K562 (cell line): Measurements from ENCODE around the gene C10orf143. TPM values are rescaled to one million over a fixed set of nuclear protein-coding genes. Genes with fewer than 3 reads are reported as not detected.
A peak's percentile ranks its signal among the peaks of the same experiment; 100 is the strongest.

Experiments used
- ATAC-seq: fragments of 200-7000 bp; cut with Tn5 transposase; 3 replicates; pipeline ENCODE4 v1.9.1; 2020; ENCODE audit warnings: moderate library complexity
- BruUV-seq: library from RNA; stranded (reverse); fragments of 400-500 nt; replicated peaks from 2 replicates; lab custom pipeline; 2021; lab: Mats Ljungman, UMichigan
- CTCF ChIA-PET: fragments of 300-600 bp; formaldehyde crosslinking; extraction: SDS; loops from one replicate; lab custom pipeline; 2021; ENCODE audit warnings: low intra/inter-chr PET ratio; lab: Yijun Ruan, JAX
- POLR2A ChIA-PET: fragments of 300-600, 350-650 bp; sonication (Branson Sonifier 250); formaldehyde crosslinking; extraction: SDS; loops from one replicate; lab custom pipeline; 2021; ENCODE audit warnings: antibody characterized with exemption, inconsistent platforms; lab: Yijun Ruan, JAX
- DNase-seq, 4 experiments: peaks; one replicate each; pipeline versions ENCODE4 v3.0.0 to v3.0.0-alpha.2; 2011 to 2018; ENCODE audit warnings: low spot score in 3 of 4, mixed read lengths in 3 of 4; ENCODE audit errors: extremely low read depth in 1 of 4
- FAIRE-seq: peaks from 2 replicates; lab custom pipeline; 2011; peaks lifted over from hg19 to GRCh38; lab: Jason Lieb, UNC
- H2AFZ ChIP-seq: 2 replicates; pipeline ENCODE4 v1.6.0; 2011; ENCODE audit warnings: low read depth, low read length, control low read depth, inconsistent platforms
- H3K27ac ChIP-seq: fragments of 200-600 bp; 3 replicates; pipeline ENCODE4 v1.8.0; 2011; ENCODE audit warnings: low read depth, mild to moderate bottlenecking, control low read depth, inconsistent platforms, low read length, moderate library complexity, mixed read lengths; ENCODE audit errors: extremely low read depth
- H3K27me3 ChIP-seq, 2 experiments: fragments of 300-600 bp in 1 of 2; 2 replicates in 1 of 2; 3 replicates in 1 of 2; pipeline versions ENCODE4 v1.6.0 to v1.8.0; 2011; ENCODE audit warnings: inconsistent platforms in 2 of 2, low read length in 2 of 2, mild to moderate bottlenecking in 1 of 2, mixed read lengths in 1 of 2, moderate library complexity in 1 of 2; ENCODE audit not compliant: control insufficient read depth in 2 of 2, insufficient read depth in 2 of 2
- H3K36me3 ChIP-seq: fragments of 300-600 bp; 3 replicates; pipeline ENCODE4 v1.8.0; 2011; ENCODE audit warnings: mild to moderate bottlenecking, low read length, inconsistent platforms; ENCODE audit not compliant: control insufficient read depth, insufficient read depth
- H3K4me1 ChIP-seq, 2 experiments: fragments of 200-600 bp in 1 of 2; replicated peaks in 1 of 2; 2 replicates in 1 of 2; 3 replicates in 1 of 2; pipeline versions ENCODE4 v1.5.1 to v1.8.0; 2011; ENCODE audit warnings: inconsistent platforms in 2 of 2, low read length in 2 of 2, mild to moderate bottlenecking in 1 of 2, mixed read lengths in 1 of 2, moderate library complexity in 1 of 2; ENCODE audit not compliant: control insufficient read depth in 2 of 2, insufficient read depth in 2 of 2
- H3K4me2 ChIP-seq: 2 replicates; pipeline ENCODE4 v1.6.1; 2011; ENCODE audit warnings: low read length, control low read depth, inconsistent platforms, mixed read lengths; ENCODE audit not compliant: insufficient read depth
- H3K4me3 ChIP-seq: fragments of 200-600 bp; sonication (generic), shearing (Covaris generic); 2 replicates; pipeline ENCODE4 v1.5.1; 2016; ENCODE audit warnings: control low read depth, inconsistent platforms
- H3K79me2 ChIP-seq: fragments of 200-600 bp; 3 replicates; pipeline ENCODE4 v1.8.0; 2011; ENCODE audit warnings: low read length, inconsistent platforms; ENCODE audit not compliant: control insufficient read depth, insufficient read depth
- H3K9ac ChIP-seq, 2 experiments: 2 replicates each; pipeline versions ENCODE4 v1.6.0 to v1.6.1; 2011; ENCODE audit warnings: low read depth in 2 of 2, low read length in 2 of 2, control low read depth in 1 of 2, inconsistent platforms in 1 of 2, mild to moderate bottlenecking in 1 of 2, mixed read lengths in 1 of 2; ENCODE audit not compliant: insufficient read depth in 1 of 2
- H3K9me1 ChIP-seq: one replicate; pipeline ENCODE4 v1.6.0; 2011; ENCODE audit warnings: inconsistent platforms, mild to moderate bottlenecking, low read length, moderate library complexity; ENCODE audit not compliant: control insufficient read depth, insufficient read depth
- H3K9me3 ChIP-seq: replicated peaks from 2 replicates; pipeline ENCODE4 v1.5.1; 2011; ENCODE audit warnings: low read depth, low read length, inconsistent platforms; ENCODE audit not compliant: control insufficient read depth, insufficient read depth
- H4K20me1 ChIP-seq: replicated peaks from 2 replicates; pipeline ENCODE4 v1.6.1; 2011; ENCODE audit warnings: low read length, inconsistent platforms, mixed read lengths; ENCODE audit not compliant: control insufficient read depth, insufficient read depth
- ESRRB ChIP-seq: fragments of 250-450 bp; sonication (Bioruptor Pico); IDR thresholded peaks from 2 replicates; pipeline ENCODE4 v1.5.0; 2020; ENCODE audit warnings: mild to moderate bottlenecking, moderate library complexity, borderline replicate concordance
- MBD2 ChIP-seq: sonication (generic); IDR thresholded peaks from 2 replicates; pipeline ENCODE4 v1.6.1; 2016; ENCODE audit warnings: low read depth, borderline replicate concordance
- MCM2 ChIP-seq: fragments of 450-650 bp; IDR thresholded peaks from 2 replicates; pipeline ENCODE4 v1.6.1; 2017; ENCODE audit warnings: low read depth, mild to moderate bottlenecking
- MIER1 ChIP-seq: fragments of 450-650 bp; IDR thresholded peaks from 2 replicates; pipeline ENCODE4 v1.6.1; 2016; ENCODE audit warnings: antibody characterized with exemption, mild to moderate bottlenecking, low read depth
- PHF20 ChIP-seq: fragments of 450-650 bp; IDR thresholded peaks from 2 replicates; pipeline ENCODE4 v1.6.1; 2018; ENCODE audit not compliant: partially characterized antibody
- SLC30A9 ChIP-seq: fragments of 250-450 bp; sonication (Bioruptor Pico); IDR thresholded peaks from 2 replicates; pipeline ENCODE4 v1.8.0; 2022; ENCODE audit warnings: mild to moderate bottlenecking, moderate library complexity
- STAT5B ChIP-seq: fragments of 250-450 bp; sonication (Bioruptor Pico); IDR thresholded peaks from 2 replicates; pipeline ENCODE4 v1.8.0; 2021; ENCODE audit warnings: mild to moderate bottlenecking, inconsistent platforms
- ZNF436 ChIP-seq: fragments of 250-450, 450-650 bp; sonication (Bioruptor Pico); formaldehyde crosslinking; IDR thresholded peaks from 2 replicates; pipeline ENCODE4 v1.7.0; 2020; ENCODE audit warnings: mild to moderate bottlenecking
- WGBS: fragments of 100-300 bp; shearing (Covaris generic); methylation state at CpG from one replicate; pipeline ENCODE4 v1.1.6; 2016; ENCODE audit warnings: low coverage, mixed read lengths; ENCODE audit not compliant: insufficient coverage; ENCODE audit errors: missing lambda C conversion rate; 5-methylcytosine and 5-hydroxymethylcytosine counted together
- in situ Hi-C: fragments of 300-500 bp; cut with MboI; formaldehyde crosslinking; loops from 4 replicates; pipeline ENCODE4 v1.15.0; 2018; ENCODE audit warnings: inconsistent platforms, mixed read lengths
- intact Hi-C: fragments of 100-400 bp; cut with micrococcal nuclease; formaldehyde crosslinking; loops from 2 replicates; pipeline ENCODE4 v1.14.2; 2022
- polyA plus RNA-seq, 8 experiments: library from polyadenylated mRNA; depleted of rRNA in 4 of 8; stranded (reverse) in 5 of 8; unstranded in 3 of 8; fragments of >200 nt; fragmentation: Nextera tagmentation in 2 of 8; fragmentation: Illumina TruSeq in 1 of 8; extraction: Ambion mirVana in 2 of 8; extraction: Trizol in 1 of 8; gene quantifications; 2 replicates each; pipeline versions ENCODE4 v1.2.1 to v1.2.3, GENCODE V29; 2011 to 2014; ENCODE audit warnings: inconsistent platforms in 1 of 8, missing spikeins in 1 of 8
- total RNA-seq, 7 experiments: library from RNA; depleted of rRNA in 6 of 7; stranded (reverse); fragments of >200 nt in 6 of 7; fragmentation: Illumina TruSeq in 2 of 7; extraction: Trizol in 2 of 7; gene quantifications; 2 replicates each; pipeline versions ENCODE4 v1.2.1 to v1.2.3, GENCODE V29; 2011 to 2021; ENCODE audit warnings: low replicate concordance in 1 of 7
- TF ChIP-seq, protein P1 (sequence below): fragments of 450-650 bp; IDR thresholded peaks from 2 replicates; pipeline ENCODE4 v1.6.1; 2018; ENCODE audit not compliant: partially characterized antibody
- TF ChIP-seq, protein P2 (sequence below): fragments of 450-650 bp; formaldehyde crosslinking; IDR thresholded peaks from 2 replicates; pipeline ENCODE4 v1.4.0; 2020; ENCODE audit warnings: mild to moderate bottlenecking, moderate library complexity
- TF ChIP-seq, protein P3 (sequence below), 2 experiments: fragments of 450-650 bp in 1 of 2; sonication (generic) in 1 of 2; formaldehyde crosslinking in 1 of 2; IDR thresholded peaks in 1 of 2; conservative IDR thresholded peaks in 1 of 2; 2 replicates each; pipeline versions ENCODE4 v1.6.1 to v1.8.1; 2016 to 2023; ENCODE audit warnings: mild to moderate bottlenecking in 2 of 2, moderate library complexity in 2 of 2, inconsistent platforms in 1 of 2, missing genetic modification reagents in 1 of 2
- TF ChIP-seq, protein P4 (sequence below): sonication (generic); IDR thresholded peaks from 2 replicates; pipeline ENCODE4 v1.6.1; 2016

C10orf143 gene
- total and polyA plus RNA-seq, 9 of the 15 experiments (the other 6 are each of a cell fraction or from before 2014, with no cell fraction given), result 0.07 to 0.42 (median 0.25) TPM; not detected in 2

DNA sequence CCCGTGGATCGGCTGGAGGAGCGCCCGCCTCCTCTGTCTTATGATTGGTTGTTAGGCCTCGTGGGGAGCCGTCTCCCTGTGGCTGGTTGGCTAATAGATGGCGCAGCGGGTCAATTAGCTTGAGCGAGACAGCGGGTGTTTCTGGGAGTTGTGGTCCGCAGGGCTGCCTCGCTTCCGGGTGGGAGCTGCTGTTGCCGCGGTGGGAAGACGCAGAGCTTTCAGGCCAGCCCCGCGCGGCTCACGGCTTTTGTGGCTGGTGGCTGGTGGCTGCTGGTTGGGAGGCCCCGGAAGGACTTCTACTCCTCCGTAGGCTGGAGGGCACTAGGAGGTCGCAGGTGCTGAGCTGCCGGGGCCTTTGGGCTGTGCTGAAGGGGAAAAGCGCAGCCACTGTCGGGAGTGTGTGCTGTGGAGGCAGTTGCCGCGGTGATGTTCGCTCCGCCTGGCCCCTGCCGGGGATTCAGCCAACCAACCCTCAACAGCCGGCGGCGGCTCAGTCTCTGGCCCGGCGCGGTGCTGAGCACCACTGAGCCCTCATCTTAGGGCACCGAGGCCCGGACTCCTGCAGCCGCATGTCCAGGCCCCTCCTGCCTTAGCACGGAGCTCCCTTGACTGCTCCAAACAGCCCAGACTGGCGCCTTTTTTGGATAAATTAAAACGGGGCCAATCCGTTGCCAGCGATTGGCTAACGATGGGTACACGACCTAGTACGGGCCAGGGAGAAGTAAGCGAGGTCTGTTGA lies 652 bp upstream of the C10orf143 start (continued):
- TF ChIP-seq STAT5B (no peak), MCM2 (no peak), MBD2 (peak; percentile 88), SLC30A9 (no peak), ZNF436 (CRISPR knock-in tag) (no peak)

DNA sequence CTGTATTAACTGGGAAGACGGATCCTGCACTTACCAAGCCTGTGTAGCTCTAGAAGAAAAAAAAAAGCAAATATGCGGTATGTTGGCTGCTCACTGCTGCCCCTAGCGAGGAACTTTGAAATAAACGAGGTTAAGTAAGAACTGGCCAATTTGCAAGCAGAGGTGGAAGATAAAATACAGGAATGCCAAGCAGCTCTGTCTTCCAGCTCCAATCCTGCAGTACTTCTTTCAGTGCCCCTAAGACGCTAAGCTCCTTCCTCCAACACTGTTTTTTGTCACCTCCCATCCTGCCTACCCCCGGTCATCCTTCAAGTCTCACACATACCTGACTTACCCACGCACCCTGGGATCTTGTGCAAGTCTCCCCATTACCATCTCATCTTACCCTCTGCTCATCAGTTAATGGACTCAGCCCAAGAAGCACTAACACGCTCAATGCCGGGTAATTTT lies 809 bp downstream of the C10orf143 start:
- peaks cover 13% of the 10 kb centered on the region; the same call in 2 of the 3 replicates for H3K79me2 ChIP-seq
- in situ Hi-C loops (loop anchor here (25.0 kb wide), 1 partner anchor 1523 kb away; no protein-coding TSS in a partner anchor), intact Hi-C loops (loop anchor here (10.0 kb wide), 1 partner anchor 65 kb away; no protein-coding TSS in a partner anchor)
- peak overlapping the region; percentile 84 for H3K27ac ChIP-seq
- BruUV-seq, result TSS peak; percentile 86
- H3K36me3 ChIP-seq, result no peaks in the 10 kb centered on the region
- 0% methylated on average over 7 of the region's 9 CpGs for WGBS
- no peaks in the 10 kb centered on the region for H4K20me1 ChIP-seq
- no peaks in the 10 kb centered on the region for H3K27me3 ChIP-seq
- peaks cover 3 to 24% of the 10 kb centered on the region in 2 experiments; a peak in 3 of 5 replicates for H3K4me1 ChIP-seq
- H3K9me3 ChIP-seq, result no peaks in the 10 kb centered on the region
- peak overlapping the region; percentile 68 for H3K4me3 ChIP-seq
- ChIA-PET CTCF (no interaction called here), POLR2A (interaction anchor here (0.5 to 1.0 kb wide), 5 partner anchors 11 to 1433 kb away, joined by 3 read pairs; no protein-coding TSS in a partner anchor)
- FAIRE-seq (peak; percentile 80), ATAC-seq (peak; percentile 8), DNase-seq (peak; percentile 37 to 81 (median 46))
- H3K9me1 ChIP-seq, result peaks cover 4% of the 10 kb centered on the region
- H2AFZ ChIP-seq, result peak overlapping the region; percentile 98
- peak overlapping the region; percentile 100 for H3K4me2 ChIP-seq
- H3K9ac ChIP-seq, result peak overlapping the region; percentile 84 to 93
- TF ChIP-seq MIER1 (0 out of 2 replicates have a peak, but pooled peaks have one; percentile 48), ESRRB (no peak), PHF20 (no peak)
- TF ChIP-seq, protein P1, sequence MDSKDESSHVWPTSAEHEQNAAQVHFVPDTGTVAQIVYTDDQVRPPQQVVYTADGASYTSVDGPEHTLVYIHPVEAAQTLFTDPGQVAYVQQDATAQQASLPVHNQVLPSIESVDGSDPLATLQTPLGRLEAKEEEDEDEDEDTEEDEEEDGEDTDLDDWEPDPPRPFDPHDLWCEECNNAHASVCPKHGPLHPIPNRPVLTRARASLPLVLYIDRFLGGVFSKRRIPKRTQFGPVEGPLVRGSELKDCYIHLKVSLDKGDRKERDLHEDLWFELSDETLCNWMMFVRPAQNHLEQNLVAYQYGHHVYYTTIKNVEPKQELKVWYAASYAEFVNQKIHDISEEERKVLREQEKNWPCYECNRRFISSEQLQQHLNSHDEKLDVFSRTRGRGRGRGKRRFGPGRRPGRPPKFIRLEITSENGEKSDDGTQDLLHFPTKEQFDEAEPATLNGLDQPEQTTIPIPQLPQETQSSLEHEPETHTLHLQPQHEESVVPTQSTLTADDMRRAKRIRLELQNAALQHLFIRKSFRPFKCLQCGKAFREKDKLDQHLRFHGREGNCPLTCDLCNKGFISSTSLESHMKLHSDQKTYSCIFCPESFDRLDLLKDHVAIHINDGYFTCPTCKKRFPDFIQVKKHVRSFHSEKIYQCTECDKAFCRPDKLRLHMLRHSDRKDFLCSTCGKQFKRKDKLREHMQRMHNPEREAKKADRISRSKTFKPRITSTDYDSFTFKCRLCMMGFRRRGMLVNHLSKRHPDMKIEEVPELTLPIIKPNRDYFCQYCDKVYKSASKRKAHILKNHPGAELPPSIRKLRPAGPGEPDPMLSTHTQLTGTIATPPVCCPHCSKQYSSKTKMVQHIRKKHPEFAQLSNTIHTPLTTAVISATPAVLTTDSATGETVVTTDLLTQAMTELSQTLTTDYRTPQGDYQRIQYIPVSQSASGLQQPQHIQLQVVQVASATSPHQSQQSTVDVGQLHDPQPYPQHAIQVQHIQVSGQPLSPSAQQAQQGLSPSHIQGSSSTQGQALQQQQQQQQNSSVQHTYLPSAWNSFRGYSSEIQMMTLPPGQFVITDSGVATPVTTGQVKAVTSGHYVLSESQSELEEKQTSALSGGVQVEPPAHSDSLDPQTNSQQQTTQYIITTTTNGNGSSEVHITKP, result peak; percentile 78
- TF ChIP-seq, protein P2, sequence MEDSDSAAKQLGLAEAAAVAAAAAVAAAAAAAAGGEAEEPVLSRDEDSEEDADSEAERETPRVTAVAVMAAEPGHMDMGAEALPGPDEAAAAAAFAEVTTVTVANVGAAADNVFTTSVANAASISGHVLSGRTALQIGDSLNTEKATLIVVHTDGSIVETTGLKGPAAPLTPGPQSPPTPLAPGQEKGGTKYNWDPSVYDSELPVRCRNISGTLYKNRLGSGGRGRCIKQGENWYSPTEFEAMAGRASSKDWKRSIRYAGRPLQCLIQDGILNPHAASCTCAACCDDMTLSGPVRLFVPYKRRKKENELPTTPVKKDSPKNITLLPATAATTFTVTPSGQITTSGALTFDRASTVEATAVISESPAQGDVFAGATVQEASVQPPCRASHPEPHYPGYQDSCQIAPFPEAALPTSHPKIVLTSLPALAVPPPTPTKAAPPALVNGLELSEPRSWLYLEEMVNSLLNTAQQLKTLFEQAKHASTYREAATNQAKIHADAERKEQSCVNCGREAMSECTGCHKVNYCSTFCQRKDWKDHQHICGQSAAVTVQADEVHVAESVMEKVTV, result no peak
- TF ChIP-seq, protein P3, sequence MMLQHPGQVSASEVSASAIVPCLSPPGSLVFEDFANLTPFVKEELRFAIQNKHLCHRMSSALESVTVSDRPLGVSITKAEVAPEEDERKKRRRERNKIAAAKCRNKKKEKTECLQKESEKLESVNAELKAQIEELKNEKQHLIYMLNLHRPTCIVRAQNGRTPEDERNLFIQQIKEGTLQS (IDR thresholded peaks at IDR 0.05), result no peak
- TF ChIP-seq, protein P3 (CRISPR knock-in tag; conservative IDR thresholded peaks at IDR 0.05), result 0 out of 2 replicates have a peak, but pooled peaks have one; percentile 37
- TF ChIP-seq, protein P4, sequence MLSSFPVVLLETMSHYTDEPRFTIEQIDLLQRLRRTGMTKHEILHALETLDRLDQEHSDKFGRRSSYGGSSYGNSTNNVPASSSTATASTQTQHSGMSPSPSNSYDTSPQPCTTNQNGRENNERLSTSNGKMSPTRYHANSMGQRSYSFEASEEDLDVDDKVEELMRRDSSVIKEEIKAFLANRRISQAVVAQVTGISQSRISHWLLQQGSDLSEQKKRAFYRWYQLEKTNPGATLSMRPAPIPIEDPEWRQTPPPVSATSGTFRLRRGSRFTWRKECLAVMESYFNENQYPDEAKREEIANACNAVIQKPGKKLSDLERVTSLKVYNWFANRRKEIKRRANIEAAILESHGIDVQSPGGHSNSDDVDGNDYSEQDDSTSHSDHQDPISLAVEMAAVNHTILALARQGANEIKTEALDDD, result no peak
